ENCODE results near the gene MRPL12. TPM values are rescaled to one million over a fixed set of nuclear protein-coding genes. Genes with fewer than 3 reads are reported as not detected.
A peak's percentile ranks its signal among the peaks of the same experiment; 100 is the strongest.

Gene MRPL12
- total and polyA plus RNA-seq, 10 donors, result 36.2 to 160 (median 52.2) TPM

DNA sequence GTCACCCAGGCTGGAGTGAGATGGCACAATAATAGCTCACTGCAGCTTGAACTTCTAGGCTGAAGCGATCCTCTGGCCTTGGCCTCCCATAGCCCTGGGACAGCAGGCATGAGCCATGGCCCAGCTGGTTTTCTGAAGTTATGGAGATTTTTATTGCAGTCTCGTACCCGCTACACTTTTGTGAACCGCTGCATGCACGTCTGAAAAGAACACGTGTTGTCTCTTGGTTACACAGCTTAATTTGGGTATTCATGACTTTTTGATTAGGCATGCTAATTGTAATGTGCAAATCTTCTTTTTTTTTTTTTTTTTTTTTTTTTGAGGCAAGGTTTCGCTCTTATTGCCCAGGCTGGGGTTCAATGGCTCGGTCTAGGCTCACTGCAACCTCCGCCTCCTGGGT lies 22.3 kb downstream of the MRPL12 start:
- DNase-seq, result no peak
- intact Hi-C loops (cut with DNase I; ENCODE audit: low total_unique reads), result no loop called here
- Histone ChIP-seq H3K4me1 (peaks cover 0 to 10% (median 1%) of the 10 kb centered on the region in 6 donors), H3K36me3 (no peaks in the 10 kb centered on the region), H3K27me3 (replicated peaks in 1 of 7) (peaks cover 0 to 65% (median 5%) of the 10 kb centered on the region in 7 donors), H3K27ac (no peak overlapping the region), H3K9me3 (no peaks in the 10 kb centered on the region), H3K4me3 (no peak overlapping the region)
- TF ChIP-seq, protein P1, sequence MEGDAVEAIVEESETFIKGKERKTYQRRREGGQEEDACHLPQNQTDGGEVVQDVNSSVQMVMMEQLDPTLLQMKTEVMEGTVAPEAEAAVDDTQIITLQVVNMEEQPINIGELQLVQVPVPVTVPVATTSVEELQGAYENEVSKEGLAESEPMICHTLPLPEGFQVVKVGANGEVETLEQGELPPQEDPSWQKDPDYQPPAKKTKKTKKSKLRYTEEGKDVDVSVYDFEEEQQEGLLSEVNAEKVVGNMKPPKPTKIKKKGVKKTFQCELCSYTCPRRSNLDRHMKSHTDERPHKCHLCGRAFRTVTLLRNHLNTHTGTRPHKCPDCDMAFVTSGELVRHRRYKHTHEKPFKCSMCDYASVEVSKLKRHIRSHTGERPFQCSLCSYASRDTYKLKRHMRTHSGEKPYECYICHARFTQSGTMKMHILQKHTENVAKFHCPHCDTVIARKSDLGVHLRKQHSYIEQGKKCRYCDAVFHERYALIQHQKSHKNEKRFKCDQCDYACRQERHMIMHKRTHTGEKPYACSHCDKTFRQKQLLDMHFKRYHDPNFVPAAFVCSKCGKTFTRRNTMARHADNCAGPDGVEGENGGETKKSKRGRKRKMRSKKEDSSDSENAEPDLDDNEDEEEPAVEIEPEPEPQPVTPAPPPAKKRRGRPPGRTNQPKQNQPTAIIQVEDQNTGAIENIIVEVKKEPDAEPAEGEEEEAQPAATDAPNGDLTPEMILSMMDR (IDR thresholded peaks at IDR 0.05 in 8 of 11, conservative IDR thresholded peaks at IDR 0.05 in 3 of 11), result no peak
- TF ChIP-seq POLR2AphosphoS5 (IDR thresholded peaks at IDR 0.05) (no peak), POLR2A (IDR thresholded peaks at IDR 0.05) (no peak)
- 80 to 94% (median 87%) methylated on average over 9 of the region's 9 CpGs for WGBS, 5 donors

DNA sequence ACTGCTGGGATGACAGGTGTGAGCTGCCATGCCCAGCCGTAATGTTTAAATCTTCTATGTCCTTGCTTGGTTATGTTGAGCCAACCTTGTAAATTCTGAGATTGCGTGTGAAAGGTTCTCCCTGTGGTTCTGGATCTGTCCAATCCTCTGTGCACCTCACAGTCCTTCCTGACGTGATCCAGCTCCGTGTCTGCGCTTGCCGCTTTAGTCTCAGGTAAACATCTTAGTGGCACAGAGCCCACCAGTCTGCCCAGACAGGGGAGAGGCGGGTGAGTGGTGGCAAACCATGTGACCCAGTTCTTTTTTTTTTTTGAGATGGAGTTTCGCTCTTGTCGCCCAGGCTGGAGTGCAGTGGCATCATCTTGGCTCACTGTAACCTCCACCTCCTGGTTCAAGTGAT lies 22.8 kb downstream of the MRPL12 start:
- TF ChIP-seq, protein P1 (IDR thresholded peaks at IDR 0.05 in 8 of 11, conservative IDR thresholded peaks at IDR 0.05 in 3 of 11), result no peak
- TF ChIP-seq POLR2AphosphoS5 (IDR thresholded peaks at IDR 0.05) (no peak), POLR2A (IDR thresholded peaks at IDR 0.05) (no peak)
- H3K27ac ChIP-seq, result no peak overlapping the region
- H3K4me1 ChIP-seq, result peaks cover 0 to 10% (median 1%) of the 10 kb centered on the region in 6 donors
- H3K9me3 ChIP-seq, result no peaks in the 10 kb centered on the region
- DNase-seq, result no peak
- 71 to 85% (median 78%) methylated on average over 9 of the region's 9 CpGs for WGBS, 5 donors
- H3K4me3 ChIP-seq, result no peak overlapping the region
- intact Hi-C loops (cut with DNase I; ENCODE audit: low total_unique reads), result no loop called here
- no peaks in the 10 kb centered on the region for H3K36me3 ChIP-seq
- H3K27me3 ChIP-seq (replicated peaks in 1 of 7), result peaks cover 0 to 71% (median 5%) of the 10 kb centered on the region in 7 donors

DNA sequence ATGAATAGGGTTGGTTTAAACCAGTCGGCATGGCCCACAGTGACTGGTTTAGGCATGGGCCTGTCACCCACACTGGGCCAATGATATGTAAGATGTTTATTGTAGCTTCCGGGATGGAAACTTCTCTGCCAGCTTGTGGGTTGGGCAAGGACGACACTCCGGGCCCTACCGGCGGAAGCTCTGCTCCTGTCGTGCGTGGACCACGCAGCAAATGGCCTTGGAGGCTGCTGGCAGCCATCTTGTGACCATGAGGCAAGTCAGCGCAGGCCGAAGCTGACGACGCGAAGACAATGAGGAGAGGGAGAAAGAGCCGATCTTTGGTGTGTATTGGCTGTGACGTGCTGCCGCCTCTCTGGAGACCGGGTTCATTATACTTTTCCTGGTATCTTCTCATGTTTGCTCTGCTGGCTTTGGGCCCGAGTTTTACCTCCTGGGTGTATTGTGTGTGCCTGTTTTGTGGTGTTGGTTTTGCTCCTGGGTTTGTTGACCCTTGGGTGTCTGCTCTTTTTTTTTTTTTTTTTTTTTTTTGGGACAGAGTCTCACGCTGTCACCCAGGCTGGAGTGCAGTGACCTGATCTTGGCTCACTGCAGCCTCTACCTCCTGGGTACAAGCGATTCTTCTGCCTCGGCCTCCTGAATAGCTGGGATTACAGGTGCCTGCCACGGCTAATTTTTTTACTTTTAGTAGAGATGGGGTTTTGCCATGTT lies 24.3 kb downstream of the MRPL12 start:
- Histone ChIP-seq H3K4me3 (no peak overlapping the region), H3K27me3 (replicated peaks in 1 of 7) (peaks cover 0 to 82% (median 10%) of the 10 kb centered on the region in 7 donors), H3K9me3 (no peaks in the 10 kb centered on the region), H3K36me3 (no peaks in the 10 kb centered on the region), H3K4me1 (peaks cover 0 to 6% (median 0%) of the 10 kb centered on the region in 6 donors), H3K27ac (no peak overlapping the region)
- no peak for DNase-seq
- intact Hi-C loops (cut with DNase I; ENCODE audit: low total_unique reads), result no loop called here
- no peak for TF ChIP-seq POLR2A (IDR thresholded peaks at IDR 0.05)
- TF ChIP-seq POLR2AphosphoS5 (IDR thresholded peaks at IDR 0.05), result no peak
- TF ChIP-seq, protein P1 (IDR thresholded peaks at IDR 0.05 in 8 of 11, conservative IDR thresholded peaks at IDR 0.05 in 3 of 11), result no peak
- 87 to 90% (median 90%) methylated on average over 19 to 23 of the region's 23 CpGs for WGBS, 5 donors

DNA sequence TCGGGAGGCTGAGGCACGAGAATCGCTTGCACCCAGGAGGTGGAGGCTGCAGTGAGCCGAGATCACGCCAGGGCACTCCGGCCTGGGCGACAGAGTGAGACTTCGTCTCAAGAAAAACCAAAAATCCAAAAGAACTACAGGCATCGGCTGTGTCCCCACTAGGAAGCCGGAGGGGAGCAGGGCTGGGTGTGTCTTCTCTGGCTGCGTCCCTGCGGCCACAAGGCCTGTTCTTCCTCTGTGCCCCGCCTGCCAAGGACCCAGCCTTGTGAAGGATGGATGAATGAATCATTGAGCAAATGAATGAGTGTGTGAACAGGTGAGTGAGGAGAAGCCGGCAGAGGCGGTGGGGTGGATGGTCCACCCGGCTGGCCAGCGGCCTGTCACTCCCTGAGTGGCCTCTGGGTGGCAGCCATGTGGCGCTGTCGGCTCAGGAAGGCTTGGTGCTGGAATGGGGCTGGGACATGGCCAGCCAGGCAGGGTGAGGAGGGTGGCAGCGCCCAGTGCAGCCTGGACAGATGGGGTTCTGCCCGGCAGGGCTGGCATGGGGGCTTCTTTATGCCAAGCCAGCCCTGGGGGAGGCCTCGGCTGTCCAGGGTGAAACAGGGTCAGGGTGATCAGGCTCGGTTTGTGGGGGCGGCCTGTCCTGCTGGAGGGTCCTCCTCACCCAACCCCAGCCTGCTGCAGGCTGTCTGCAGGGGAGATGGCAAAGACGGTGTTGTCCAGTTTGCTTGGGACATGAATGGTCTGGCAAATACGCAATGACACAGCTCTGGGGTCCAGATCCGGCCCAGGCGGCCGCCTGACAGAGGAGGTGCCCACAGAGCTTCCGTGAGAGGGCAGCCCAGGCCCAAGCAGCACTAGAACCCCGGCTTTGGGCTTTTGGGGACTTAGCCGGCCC lies 30.6 kb downstream of the MRPL12 start:
- Histone ChIP-seq H3K27ac (peak overlapping the region in 1 of 8 donors; percentile 9), H3K4me1 (peaks cover 5 to 31% (median 17%) of the 10 kb centered on the region in 6 donors), H3K9me3 (no peaks in the 10 kb centered on the region), H3K27me3 (replicated peaks in 1 of 7) (peaks cover 0 to 74% (median 11%) of the 10 kb centered on the region in 7 donors), H3K4me3 (no peak overlapping the region), H3K36me3 (no peaks in the 10 kb centered on the region)
- intact Hi-C loops (cut with DNase I; ENCODE audit: low total_unique reads), result no loop called here
- WGBS, 5 donors, result 44 to 54% (median 48%) methylated on average over 32 of the region's 32 CpGs
- DNase-seq, result peak; percentile 93
- peak; percentile 75 to 82 (median 75) for TF ChIP-seq POLR2AphosphoS5 (IDR thresholded peaks at IDR 0.05)
- TF ChIP-seq, protein P1 (IDR thresholded peaks at IDR 0.05 in 8 of 11, conservative IDR thresholded peaks at IDR 0.05 in 3 of 11), result peak; percentile 86 to 96 (median 94)
- no peak for TF ChIP-seq POLR2A (IDR thresholded peaks at IDR 0.05)
